GM18858 (cell line): ENCODE data around the gene PGGHG.
"Not testable (repeated sequence)": the region's sequence is repeated elsewhere in the genome, so short reads cannot be mapped to it uniquely, and the experiment has no call there.

Experiments
- ATAC-seq: cut with Tn5 transposase; IDR thresholded peaks from one replicate; pipeline ENCODE4 v1.9.1; 2021; ENCODE audit not compliant: unreplicated experiment

PGGHG gene

DNA sequence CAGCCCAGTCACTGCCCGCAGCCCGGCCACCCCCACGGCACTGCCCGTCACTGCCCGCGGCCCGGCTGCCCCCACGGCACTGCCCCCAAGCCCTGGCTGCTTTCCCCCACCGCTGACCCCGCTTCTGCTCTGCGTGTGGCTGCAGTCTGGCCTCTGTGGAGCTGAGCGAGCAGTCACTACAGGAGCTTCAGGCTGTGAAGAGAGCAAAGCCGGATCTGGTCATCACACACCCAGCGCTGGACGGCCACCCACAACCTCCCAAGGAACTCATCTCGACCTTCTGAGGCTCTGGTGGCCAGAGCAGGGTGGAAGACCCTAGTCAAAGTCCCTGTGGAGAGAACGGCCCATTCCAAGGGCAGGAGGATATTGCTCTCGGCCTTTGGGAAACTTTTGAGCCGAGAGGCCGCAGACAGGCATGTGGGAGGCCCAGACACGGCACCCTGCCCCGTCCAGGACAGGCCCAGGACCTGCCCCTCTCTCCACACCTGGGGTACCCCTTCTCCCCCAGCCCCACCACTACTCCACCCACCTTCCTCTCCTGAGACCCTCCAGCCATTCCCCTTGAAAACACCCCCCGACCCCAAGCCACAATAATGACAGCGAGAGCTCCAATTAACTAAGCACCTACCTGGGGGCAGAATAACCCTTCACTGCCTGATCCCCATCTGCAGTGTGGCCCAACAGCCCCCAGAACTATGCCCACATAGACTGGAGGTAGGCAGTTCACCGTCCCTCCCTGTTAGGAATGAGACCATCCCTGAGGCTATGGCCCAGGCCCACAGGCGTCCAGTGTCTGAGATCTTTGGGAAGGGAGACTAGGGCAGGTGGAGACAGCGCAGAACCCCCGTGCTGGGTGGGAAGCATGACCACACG lies 3.7 kb upstream of the PGGHG start:
- no peak for ATAC-seq

DNA sequence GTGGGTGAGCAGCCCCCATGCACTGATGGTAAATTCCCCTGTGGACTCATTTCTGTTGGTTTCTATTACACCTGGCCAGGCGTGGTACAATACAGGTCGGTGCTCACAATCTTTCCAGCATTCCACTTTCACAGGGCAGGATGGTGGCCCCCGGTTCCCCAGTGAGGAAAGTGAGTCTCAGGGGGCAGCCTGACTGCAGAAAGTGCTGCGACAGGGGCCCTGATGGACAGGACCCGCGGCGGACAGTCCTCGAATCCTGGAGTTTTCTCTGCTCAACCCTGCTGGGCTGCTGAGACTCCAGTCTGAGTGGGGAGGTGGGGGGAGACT lies 3.1 kb upstream of the PGGHG start:
- no peak for ATAC-seq

DNA sequence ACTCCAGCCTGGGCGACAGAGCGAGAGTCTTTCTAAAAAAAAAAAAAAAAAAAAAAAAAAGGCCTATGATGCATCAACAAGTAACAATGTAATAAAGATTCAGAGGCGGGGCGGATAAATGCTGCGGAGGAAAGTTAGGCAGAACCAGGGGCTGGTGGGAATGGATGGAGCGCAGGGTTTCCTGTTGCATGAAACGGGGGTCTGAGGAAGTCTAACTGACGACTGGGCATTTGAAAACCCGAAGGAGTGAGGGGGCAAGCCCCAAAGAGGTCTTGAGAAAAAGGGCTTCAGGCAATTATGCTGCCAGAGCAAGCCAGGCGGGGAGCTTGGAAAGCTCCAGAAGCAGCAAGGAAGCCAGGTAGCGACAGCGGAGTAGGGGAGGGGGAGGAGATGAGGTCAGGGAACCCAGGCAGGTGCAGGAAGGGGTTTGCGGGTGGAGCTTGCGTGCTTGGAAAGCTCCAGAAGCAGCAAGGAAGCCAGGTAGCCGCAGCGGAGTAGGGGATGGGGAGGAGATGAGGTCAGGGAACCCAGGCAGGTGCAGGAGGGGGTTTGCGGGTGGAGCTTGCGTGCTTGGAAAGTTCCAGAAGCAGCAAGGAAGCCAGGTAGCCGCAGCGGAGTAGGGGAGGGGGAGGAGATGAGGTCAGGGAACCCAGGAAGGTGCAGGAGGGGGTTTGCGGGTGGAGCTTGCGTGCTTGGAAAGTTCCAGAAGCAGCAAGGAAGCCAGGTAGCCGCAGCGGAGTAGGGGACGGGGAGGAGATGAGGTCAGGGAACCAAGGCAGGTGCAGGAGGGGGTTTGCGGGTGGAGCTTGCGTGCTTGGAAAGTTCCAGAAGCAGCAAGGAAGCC lies 1.7 kb upstream of the PGGHG start:
- not testable (repeated sequence) for ATAC-seq

- ATAC-seq = no peak
These were observed 977 bp upstream of the PGGHG start for GRCh38 chr11:287821-288477.

DNA sequence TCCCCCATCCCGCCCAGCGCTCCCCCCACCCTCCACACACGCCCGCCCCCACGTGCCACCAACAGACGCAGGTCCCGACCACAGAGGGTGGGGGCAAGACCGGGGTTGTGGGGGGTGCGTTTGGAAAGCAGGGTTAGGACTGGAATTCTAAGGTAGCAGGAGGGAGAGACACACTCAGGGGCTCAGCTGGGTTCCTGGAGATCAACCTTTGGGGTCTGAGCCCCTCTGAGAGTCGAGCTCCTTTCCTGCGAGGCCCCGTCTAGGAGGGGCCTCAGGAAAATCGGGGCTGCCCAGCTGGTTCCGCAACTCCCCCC lies 429 bp downstream of the PGGHG start:
- no peak for ATAC-seq

- ATAC-seq = no peak
These were observed 1.0 kb downstream of the PGGHG start for GRCh38 chr11:289712-290620.

DNA sequence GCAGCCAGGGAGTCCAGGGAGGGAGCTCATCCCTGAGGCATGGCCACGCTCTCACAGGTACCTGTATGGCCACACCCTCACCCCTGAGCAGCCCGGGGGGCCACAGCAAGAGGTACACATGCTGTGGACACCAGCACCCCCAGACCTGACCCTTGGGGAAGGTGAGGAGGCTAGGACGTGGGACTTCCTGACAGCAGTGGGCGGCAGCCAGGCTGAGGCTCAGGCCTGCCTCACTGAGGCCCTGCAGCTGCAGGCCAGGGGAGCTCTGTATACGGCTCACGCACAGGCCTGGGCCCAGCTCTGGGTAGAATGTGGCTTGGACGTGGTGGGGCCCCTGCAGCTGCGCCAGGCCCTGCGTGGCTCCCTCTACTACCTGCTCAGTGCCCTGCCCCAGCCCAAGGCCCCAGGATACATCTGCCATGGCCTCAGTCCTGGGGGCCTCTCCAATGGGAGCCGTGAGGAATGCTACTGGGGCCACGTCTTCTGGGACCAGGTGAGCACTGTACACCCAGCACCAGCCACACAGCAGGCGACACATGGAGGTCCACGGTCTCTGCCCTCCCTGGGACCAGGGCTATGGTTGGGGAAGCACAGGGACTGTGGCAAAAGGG lies 1.8 kb downstream of the PGGHG start:
- ATAC-seq = no peak

DNA sequence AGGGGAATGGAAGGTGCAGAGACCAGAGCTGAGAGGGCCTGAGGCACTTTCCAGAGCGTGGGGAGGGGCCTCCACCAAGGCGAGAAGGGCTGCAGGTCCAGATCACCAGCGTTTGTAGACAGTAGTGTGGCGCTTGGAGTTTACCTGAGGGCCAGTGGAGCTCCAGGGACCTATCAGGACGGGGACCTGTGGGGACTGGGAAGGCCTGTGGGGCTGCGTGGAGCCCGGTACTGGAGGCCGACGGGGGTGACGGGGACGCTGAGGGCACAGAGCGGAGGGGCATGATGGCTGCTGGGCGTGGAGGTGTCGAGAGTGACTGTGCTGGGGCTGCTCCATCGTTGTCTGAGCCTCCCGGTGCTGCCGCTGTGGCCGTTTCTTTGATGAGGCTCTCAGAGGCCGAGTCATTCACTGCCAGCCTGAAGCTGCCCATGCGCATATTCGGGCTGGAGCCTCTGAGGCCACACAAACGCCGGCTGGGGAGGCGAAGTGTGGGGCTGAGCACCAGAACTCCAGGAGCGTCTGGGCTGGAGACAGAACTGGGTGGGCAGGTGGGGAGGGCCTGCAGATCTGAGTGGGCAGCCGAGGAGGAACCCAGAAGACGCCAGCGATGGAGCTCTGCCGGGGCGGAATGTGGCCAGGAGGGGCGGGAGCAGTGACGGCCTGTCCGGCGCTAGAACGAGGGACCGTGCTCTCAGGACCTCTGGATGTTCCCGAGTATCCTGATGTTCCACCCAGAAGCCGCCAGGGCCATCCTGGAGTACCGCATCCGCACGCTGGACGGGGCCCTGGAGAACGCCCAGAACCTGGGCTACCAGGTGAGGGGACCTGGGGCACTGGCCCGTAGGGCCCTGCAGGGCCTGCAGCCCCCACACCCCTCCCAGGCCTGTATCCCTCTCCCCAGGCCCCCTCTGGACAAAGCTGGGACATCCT lies 2.6 kb downstream of the PGGHG start:
- ATAC-seq = no peak

- ATAC-seq = no peak
These were observed 3.5 kb downstream of the PGGHG start for GRCh38 chr11:292211-293121.

GRCh38 chr11:293271-293851 lies 4.4 kb downstream of the PGGHG start:
- no peak for ATAC-seq

GRCh38 chr11:293852-294661 lies 5.1 kb downstream of the PGGHG start:
- ATAC-seq = no peak

DNA sequence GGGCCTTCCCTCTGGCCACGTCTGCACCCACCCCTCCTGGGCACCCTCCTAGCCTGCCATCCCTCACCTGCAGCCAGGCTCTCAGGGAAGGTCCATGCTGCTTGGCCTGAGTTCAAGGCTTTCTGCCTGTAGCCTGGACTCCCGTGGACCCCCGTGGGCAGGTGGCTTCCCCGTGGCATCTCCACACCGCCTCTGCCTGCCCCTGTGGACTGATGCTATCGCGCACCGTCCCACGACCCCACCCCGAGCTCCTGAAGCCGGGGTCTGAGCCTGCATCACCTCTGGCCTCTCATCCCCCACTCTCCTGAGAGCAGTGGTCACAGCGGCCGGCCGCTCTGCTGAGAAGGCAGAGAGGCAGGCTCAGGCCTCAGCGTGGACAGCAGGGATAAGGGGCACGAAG lies 5.9 kb downstream of the PGGHG start:
- ATAC-seq = no peak

DNA sequence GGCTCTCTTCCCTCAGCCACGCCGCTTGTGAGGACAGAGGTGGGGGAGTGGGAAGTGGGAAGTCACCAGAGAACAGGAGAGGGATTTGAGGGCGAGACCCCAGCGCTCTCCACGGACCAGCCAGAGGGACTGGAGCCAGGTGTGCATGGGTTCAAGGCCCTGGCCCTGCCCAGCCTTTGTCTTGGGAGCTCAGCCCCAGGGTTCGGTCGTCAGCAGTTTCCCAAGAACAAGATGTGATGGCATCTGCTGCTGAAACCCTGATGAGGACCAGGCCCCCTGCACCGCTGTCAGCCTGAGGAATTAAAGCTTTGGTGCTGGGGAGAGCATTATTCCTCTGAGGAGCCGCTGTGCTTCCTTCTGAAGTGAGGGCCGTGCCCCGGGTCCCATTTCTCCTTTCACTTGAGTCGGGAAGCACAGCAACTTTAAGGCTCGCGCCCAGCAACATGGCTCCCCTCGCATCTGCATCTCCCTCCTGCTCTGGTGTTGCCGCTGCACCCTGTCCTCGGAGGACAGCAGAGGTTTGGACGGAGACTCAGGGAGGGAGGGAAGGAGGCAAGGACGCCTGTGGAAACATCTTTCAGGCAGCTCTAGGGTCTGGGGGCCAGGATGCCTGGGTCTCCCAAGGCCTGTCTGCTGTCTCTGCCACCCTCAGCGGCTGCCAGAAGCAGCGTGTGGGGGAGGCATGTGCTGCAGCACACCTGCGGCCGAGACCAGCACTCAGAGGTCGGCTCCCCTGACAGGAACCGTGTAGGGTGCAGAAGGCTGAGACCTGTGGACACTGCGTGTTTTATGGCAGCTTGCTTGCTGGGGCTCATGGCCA lies 6.6 kb downstream of the PGGHG start:
- ATAC-seq = no peak

- ATAC-seq = no peak
These were observed 7.5 kb downstream of the PGGHG start for GRCh38 chr11:296171-297050.

- no peak for ATAC-seq
These were observed 8.2 kb downstream of the PGGHG start for GRCh38 chr11:297051-297585.
